BLaER1 treated with 17β-estradiol and CSF1 and Interleukin-3, amounts not matched to agents 10 nM and 100 nM (cell line): Measurements from ENCODE around the gene FOXN1.

Source experiments
- H3K27ac ChIP-seq, 11 experiments: shearing (Covaris generic); formaldehyde crosslinking; 2 replicates each; pipeline ENCODE4 v1.8.1; 2022
- H3K27me3 ChIP-seq, 11 experiments: shearing (Covaris generic); formaldehyde crosslinking; 2 replicates each; pipeline ENCODE4 v1.8.1; 2022
- H3K36me3 ChIP-seq, 11 experiments: shearing (Covaris generic); formaldehyde crosslinking; 2 replicates each; pipeline ENCODE4 v1.8.1; 2022
- H3K4me1 ChIP-seq, 10 experiments: shearing (Covaris generic); formaldehyde crosslinking; 2 replicates each; pipeline ENCODE4 v1.8.1; 2022
- H3K4me2 ChIP-seq, 11 experiments: shearing (Covaris generic); formaldehyde crosslinking; 2 replicates each; pipeline ENCODE4 v1.8.1; 2022
- H3K4me3 ChIP-seq, 10 experiments: shearing (Covaris generic); formaldehyde crosslinking; 2 replicates each; pipeline ENCODE4 v1.8.1; 2022
- H3K9ac ChIP-seq, 11 experiments: shearing (Covaris generic); formaldehyde crosslinking; 2 replicates each; pipeline ENCODE4 v1.8.1; 2022
- H3K9me3 ChIP-seq, 11 experiments: shearing (Covaris generic); formaldehyde crosslinking; replicated peaks in 1 of 11; 2 replicates each; pipeline ENCODE4 v1.8.1; 2022
- H4K20me1 ChIP-seq, 11 experiments: shearing (Covaris generic); formaldehyde crosslinking; 2 replicates each; pipeline ENCODE4 v1.8.1; 2022
- Cebpa-rat ChIP-seq, 11 experiments: shearing (Covaris generic); IDR thresholded peaks; 2 replicates each; pipeline ENCODE4 v1.8.1; 2022

FOXN1 gene

DNA sequence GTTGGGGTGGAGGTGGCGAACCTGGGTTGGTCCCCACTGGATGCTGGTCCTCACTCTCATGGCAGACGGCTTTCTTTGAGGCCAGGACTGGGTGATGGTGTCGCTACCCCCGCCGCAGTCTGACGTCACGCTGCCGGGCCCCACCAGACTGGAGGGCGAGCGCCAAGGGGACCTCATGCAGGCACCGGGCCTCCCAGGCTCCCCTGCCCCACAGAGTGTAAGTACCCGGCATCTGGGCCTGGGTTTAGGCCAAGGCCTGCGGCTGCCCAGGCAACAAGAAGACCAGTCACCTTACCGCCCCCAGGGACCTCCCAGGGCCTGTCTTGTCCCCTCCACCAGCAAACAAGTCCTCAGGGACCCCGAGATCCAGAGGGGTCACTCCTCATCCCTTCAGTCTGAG lies 17.7 kb downstream of the FOXN1 start:
- Histone ChIP-seq H3K27ac (no peak overlapping the region), H4K20me1 (no peaks in the 10 kb centered on the region), H3K4me1 (peaks cover 16 to 56% (median 50%) of the 10 kb centered on the region in 10 experiments), H3K4me2 (no peak overlapping the region), H3K27me3 (no peaks in the 10 kb centered on the region), H3K9me3 (no peaks in the 10 kb centered on the region), H3K36me3 (no peaks in the 10 kb centered on the region), H3K9ac (no peak overlapping the region), H3K4me3 (no peak overlapping the region)
- TF ChIP-seq Cebpa-rat (IDR thresholded peaks at IDR 0.05), result no peak

DNA sequence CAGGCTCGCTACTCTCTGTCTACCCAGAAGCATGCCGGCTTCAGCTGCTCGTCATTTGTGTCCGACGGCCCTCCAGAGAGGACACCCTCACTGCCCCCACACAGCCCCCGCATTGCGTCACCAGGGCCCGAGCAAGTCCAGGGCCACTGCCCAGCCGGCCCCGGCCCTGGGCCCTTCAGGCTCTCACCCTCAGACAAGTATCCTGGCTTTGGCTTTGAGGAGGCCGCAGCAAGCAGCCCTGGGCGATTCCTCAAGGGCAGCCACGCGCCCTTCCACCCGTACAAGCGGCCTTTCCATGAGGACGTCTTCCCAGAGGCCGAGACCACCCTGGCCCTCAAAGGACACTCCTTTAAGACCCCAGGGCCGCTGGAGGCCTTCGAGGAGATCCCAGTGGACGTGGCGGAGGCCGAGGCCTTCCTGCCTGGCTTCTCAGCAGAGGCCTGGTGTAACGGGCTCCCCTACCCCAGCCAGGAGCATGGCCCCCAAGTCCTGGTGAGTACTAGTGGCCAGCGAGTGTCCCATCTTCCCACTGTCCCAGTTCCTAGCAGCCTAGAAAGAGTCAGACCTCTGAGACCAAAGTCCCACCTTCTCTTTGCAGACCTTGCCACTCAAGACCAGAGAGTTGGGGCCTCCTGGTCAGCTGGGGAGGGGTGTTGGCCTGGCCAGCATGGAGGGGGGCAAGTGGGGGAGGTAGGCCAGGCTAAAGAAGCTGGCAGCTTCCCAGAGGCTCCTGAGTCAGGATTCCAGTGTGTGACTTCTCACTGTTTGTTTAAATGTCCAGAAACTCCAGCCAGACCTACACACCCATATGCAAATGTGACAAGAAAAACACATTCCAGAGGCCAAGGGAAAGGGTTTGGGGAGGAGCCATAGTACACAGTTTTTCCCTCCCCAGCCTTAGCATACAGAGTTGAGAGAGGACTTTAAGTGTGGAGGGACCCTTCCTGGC lies 18.6 kb downstream of the FOXN1 start:
- no peak overlapping the region for H3K9ac ChIP-seq
- no peak overlapping the region for H3K4me2 ChIP-seq
- no peaks in the 10 kb centered on the region for H3K9me3 ChIP-seq
- no peak for TF ChIP-seq Cebpa-rat (IDR thresholded peaks at IDR 0.05)
- no peaks in the 10 kb centered on the region for H3K27me3 ChIP-seq
- no peak overlapping the region for H3K4me3 ChIP-seq
- H3K36me3 ChIP-seq, result no peaks in the 10 kb centered on the region
- H3K27ac ChIP-seq, result no peak overlapping the region
- peaks cover 7 to 56% (median 50%) of the 10 kb centered on the region in 10 experiments for H3K4me1 ChIP-seq
- H4K20me1 ChIP-seq, result no peaks in the 10 kb centered on the region; a peak in 1 of 22 replicates

DNA sequence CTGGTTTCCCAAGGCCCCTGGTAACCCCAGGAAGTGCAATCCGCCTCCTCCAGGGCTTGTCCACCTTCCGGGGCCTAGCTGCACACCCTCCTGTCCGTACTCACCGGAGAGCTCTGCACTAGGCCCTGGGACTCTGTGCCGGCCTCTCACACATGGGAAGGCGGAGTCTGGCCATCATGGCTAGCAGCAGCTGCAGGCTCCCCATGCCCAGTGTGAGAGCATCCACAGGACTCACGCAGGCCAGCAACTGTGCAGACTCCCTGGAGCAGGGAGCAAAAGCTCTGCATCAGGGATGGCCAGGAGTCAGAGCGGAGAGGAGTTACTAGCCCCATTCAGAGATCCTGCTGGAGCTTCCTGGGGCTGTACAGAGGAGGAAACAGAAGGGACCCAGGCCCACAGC lies 20.2 kb downstream of the FOXN1 start:
- H3K27ac ChIP-seq, result no peak overlapping the region

DNA sequence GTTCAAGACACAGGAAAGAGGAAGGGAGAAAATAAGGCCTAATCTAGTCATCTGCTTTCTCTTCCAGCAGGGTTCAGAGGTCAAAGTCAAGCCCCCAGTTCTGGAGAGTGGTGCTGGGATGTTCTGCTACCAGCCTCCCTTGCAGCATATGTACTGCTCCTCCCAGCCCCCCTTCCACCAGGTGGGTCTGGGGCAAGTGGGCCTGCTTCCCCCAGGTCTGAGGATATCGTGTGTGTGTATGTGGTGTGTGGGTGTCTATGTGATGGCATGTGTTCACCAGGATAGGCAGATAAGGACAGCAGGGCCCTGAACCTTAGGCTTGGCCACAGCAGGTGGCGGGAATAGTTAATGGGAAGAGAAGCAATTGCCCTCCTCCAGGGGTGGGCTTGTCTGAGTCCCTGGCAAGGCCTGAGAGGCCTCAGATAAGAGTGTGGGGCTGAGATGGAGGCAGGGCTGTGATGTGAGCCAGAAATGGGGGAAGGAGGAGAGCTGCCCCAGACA lies 21.1 kb downstream of the FOXN1 start:
- Histone ChIP-seq H3K27me3 (no peaks in the 10 kb centered on the region), H3K4me1 (peaks cover 5 to 32% (median 28%) of the 10 kb centered on the region in 10 experiments; a peak in 17 of 20 replicates), H3K27ac (0 out of 22 replicates have a peak overlapping the region, but pooled peaks of 1 of the 11 experiments have one; percentile 7), H3K4me3 (no peak overlapping the region), H3K9me3 (no peaks in the 10 kb centered on the region), H3K36me3 (no peaks in the 10 kb centered on the region), H3K4me2 (peak overlapping the region in 5 of 11 experiments; percentile 7 to 32 (median 16); a peak in 3 of 22 replicates), H3K9ac (no peak overlapping the region), H4K20me1 (no peaks in the 10 kb centered on the region; a peak in 1 of 22 replicates)
- TF ChIP-seq Cebpa-rat (IDR thresholded peaks at IDR 0.05), result no peak

More for the DNA sequence above, 20.2 kb downstream of the FOXN1 start:
- Histone ChIP-seq H3K4me1 (peaks cover 5 to 41% (median 34%) of the 10 kb centered on the region in 10 experiments; a peak in 18 of 20 replicates), H3K9ac (no peak overlapping the region), H3K4me3 (no peak overlapping the region), H3K27me3 (no peaks in the 10 kb centered on the region), H4K20me1 (no peaks in the 10 kb centered on the region; a peak in 1 of 22 replicates), H3K9me3 (no peaks in the 10 kb centered on the region), H3K36me3 (no peaks in the 10 kb centered on the region), H3K4me2 (peak overlapping the region in 2 of 11 experiments; percentile 8 to 16; a peak in 1 of 22 replicates)
- TF ChIP-seq Cebpa-rat (IDR thresholded peaks at IDR 0.05), result no peak

DNA sequence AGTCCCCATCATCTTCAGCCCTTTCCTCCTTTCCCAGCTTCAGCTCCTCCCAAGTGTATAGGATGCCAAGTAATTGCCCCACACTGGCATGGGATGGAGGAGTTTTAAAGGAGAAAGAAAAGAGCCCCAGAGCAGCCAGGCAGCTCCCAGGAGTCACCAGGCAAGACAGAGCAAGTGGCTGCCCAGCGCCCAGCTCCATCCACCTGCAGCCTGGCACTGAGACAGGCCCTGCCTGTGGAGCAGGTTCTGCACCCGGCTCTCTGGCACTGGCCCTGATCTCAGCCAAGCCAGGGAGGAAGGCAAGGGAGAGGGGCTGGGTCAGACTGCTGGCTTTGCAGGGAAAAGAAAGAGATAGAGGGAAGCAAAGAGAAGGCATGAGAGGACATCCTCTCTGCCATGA lies 21.7 kb downstream of the FOXN1 start:
- Histone ChIP-seq H3K9ac (no peak overlapping the region), H3K36me3 (no peaks in the 10 kb centered on the region), H3K27ac (no peak overlapping the region), H3K4me3 (no peak overlapping the region), H4K20me1 (no peaks in the 10 kb centered on the region; a peak in 1 of 22 replicates), H3K4me1 (peaks cover 11 to 35% (median 28%) of the 10 kb centered on the region in 10 experiments), H3K27me3 (no peaks in the 10 kb centered on the region), H3K9me3 (no peaks in the 10 kb centered on the region), H3K4me2 (no peak overlapping the region)
- no peak for TF ChIP-seq Cebpa-rat (IDR thresholded peaks at IDR 0.05)

DNA sequence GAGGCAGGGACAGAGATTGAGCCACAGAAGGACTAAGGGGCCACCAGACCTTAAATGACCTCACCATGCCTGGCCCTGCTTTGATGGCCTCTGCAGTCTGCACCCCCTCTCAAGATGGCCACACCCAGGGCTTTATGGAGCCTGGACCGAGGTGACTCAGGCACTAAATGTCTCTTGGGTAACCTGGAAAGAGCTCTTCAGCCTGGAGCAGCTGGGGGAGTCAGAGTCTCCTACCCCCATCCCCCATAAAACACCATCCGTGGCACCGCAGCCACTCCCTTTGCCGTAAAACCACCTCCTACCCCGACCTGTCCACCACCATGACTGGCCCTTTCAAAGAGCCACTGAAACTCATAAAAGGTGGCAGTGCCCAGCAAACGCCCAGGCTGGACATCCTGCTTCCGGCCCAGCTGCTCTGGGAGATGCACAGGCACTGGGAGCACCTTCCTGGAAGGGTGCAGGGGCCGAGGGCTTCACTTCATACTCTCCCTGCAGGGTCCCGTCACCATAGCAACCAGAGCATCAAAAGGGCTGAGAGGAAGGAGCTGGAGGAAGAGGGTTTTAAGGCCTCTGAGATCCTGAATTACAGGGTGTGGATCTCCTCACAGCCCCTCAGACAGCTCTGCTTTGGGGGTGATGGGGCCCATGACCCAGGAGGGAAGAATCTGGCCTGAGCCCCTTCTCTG lies 22.3 kb downstream of the FOXN1 start:
- no peak for TF ChIP-seq Cebpa-rat (IDR thresholded peaks at IDR 0.05)
- no peak overlapping the region for H3K9ac ChIP-seq
- no peaks in the 10 kb centered on the region for H3K9me3 ChIP-seq
- H4K20me1 ChIP-seq, result no peaks in the 10 kb centered on the region; a peak in 1 of 22 replicates
- no peak overlapping the region for H3K27ac ChIP-seq
- peak overlapping the region in 6 of 11 experiments; percentile 7 to 30 (median 18); a peak in 6 of 22 replicates for H3K4me2 ChIP-seq
- no peaks in the 10 kb centered on the region for H3K27me3 ChIP-seq
- no peaks in the 10 kb centered on the region for H3K36me3 ChIP-seq
- no peak overlapping the region for H3K4me3 ChIP-seq
- H3K4me1 ChIP-seq, result peaks cover 15 to 42% (median 28%) of the 10 kb centered on the region in 10 experiments

DNA sequence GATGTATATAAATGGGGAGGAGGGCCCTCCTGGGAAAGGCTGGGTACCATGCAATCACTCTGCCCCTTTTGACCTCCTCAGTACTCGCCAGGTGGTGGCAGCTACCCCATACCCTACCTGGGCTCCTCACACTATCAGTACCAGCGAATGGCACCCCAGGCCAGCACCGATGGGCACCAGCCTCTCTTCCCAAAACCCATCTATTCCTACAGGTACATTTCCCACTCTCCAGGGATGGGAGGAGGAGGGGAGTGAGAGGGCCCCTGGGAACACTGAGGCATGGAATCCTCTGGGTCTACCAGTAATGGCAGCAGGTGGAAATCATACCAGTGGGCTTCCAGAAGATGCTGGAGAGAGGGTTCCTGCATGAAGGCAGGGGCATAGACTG lies 22.9 kb downstream of the FOXN1 start:
- Histone ChIP-seq H3K36me3 (no peaks in the 10 kb centered on the region), H4K20me1 (no peaks in the 10 kb centered on the region; a peak in 1 of 22 replicates), H3K9me3 (no peaks in the 10 kb centered on the region), H3K27me3 (no peaks in the 10 kb centered on the region), H3K4me3 (no peak overlapping the region), H3K4me2 (peak overlapping the region in 5 of 11 experiments; percentile 7 to 30 (median 20); a peak in 5 of 22 replicates), H3K9ac (no peak overlapping the region), H3K4me1 (peaks cover 15 to 43% (median 30%) of the 10 kb centered on the region in 10 experiments), H3K27ac (no peak overlapping the region)
- no peak for TF ChIP-seq Cebpa-rat (IDR thresholded peaks at IDR 0.05)

DNA sequence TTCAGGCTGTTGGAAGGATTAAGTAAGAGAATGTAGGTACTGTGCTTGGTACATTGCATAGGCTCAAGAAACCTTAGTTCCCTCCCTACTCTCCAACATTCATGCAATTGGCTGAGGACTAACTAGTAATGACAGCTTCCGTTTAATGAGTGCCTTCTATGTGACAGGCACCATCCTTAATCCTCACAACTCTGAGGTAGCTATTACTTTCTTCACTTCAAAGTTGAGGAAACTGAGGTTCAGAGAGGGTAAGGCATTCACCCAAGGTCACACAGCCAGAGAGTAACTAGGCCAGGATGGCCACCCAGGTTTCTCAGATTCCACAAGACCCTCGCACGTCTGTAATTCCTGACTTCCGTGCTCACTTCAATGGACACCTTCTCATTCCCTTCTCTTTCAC lies 24.1 kb downstream of the FOXN1 start:
- TF ChIP-seq Cebpa-rat (IDR thresholded peaks at IDR 0.05), result no peak
- Histone ChIP-seq H4K20me1 (no peaks in the 10 kb centered on the region; a peak in 1 of 22 replicates), H3K4me2 (no peak overlapping the region), H3K9me3 (no peaks in the 10 kb centered on the region), H3K4me3 (no peak overlapping the region), H3K4me1 (peaks cover 15 to 43% (median 30%) of the 10 kb centered on the region in 10 experiments), H3K36me3 (no peaks in the 10 kb centered on the region), H3K27ac (no peak overlapping the region), H3K27me3 (no peaks in the 10 kb centered on the region), H3K9ac (no peak overlapping the region)

DNA sequence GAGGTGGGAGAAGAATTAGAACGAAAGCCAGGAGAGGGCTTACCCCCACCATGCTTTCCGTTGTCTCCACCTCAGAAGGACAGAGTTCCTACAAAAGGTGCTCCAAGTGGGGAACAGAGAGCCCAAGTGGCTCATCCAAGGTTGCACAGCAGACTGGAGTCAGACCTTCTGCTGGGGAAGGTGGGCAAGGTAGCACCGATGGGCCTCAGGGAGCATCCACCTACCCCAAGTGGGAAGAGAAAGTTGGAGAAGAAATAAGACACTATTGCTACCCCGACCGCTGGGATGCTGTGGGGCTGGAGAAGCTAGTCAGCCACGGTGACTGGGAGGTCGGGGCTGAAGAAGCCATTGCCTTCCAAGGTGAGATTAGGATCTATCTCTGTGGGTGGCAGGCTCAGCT lies 24.8 kb downstream of the FOXN1 start:
- Histone ChIP-seq H3K9me3 (no peaks in the 10 kb centered on the region), H3K4me1 (peaks cover 15 to 43% (median 30%) of the 10 kb centered on the region in 10 experiments), H3K27me3 (no peaks in the 10 kb centered on the region), H3K36me3 (no peaks in the 10 kb centered on the region), H3K9ac (no peak overlapping the region), H4K20me1 (no peaks in the 10 kb centered on the region; a peak in 1 of 22 replicates), H3K4me2 (no peak overlapping the region), H3K27ac (no peak overlapping the region), H3K4me3 (no peak overlapping the region)
- TF ChIP-seq Cebpa-rat (IDR thresholded peaks at IDR 0.05), result no peak
